ENCODE results near the gene PSORS1C2.

DNA sequence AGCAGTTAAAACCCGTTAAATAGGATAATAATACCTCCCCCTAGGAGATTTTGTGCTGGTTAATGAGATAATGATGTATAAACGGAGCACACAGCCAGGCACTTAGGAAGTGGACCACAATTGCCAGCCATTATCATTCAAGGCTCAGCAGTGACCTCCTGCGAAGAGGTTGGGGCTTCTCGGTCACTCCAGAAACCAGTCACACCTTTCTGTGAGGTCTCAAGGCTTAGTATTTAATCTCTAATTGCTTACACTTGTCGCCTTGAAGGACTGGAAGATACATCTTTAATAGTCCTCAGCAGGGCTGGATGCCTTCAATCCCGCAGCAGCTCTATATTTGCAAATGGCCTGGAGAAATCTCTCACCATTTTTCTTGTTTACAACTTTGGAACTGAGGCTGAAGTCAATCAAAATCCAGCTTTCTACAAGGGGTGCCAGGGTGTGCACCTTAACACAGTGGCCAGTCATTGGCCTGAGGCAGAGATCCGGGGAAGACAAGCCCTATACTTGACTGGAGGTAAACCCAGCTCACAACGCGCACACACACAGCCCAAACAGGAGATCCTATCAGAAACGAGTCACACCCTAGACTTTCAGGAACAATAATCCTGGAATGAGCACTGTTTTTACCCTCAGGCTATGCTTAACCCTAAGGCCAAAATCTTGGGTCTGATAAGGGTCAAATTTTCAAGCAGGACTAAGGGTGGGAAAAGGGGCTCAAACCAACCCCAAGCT, 30.4 kb upstream of the PSORS1C2 start:
- TF ChIP-seq CTCF (conservative IDR thresholded peaks at IDR 0.05; ENCODE audit: low read depth, low read length) = no peak
- no peak for TF ChIP-seq EZH2 (IDR thresholded peaks at IDR 0.05; ENCODE audit: borderline replicate concordance, low read depth, low read length, poor library complexity, severe bottlenecking)
